GM18517 (cell line): ENCODE measurements around the gene CNKSR2.

ENCODE experiments used
- ATAC-seq: cut with Tn5 transposase; IDR thresholded peaks from one replicate; pipeline ENCODE4 v1.9.1; 2021; ENCODE audit warnings: mild to moderate bottlenecking, moderate library complexity; ENCODE audit not compliant: unreplicated experiment

CNKSR2 gene

GRCh38 chrX:21590012-21590776, 216.0 kb downstream of the CNKSR2 start:
- no peak for ATAC-seq

- no peak for ATAC-seq
These were observed 231.8 kb downstream of the CNKSR2 start for GRCh38 chrX:21606002-21606401.

GRCh38 chrX:21610168-21610567, 235.9 kb downstream of the CNKSR2 start:
- ATAC-seq, result no peak

GRCh38 chrX:21612154-21612553, 237.9 kb downstream of the CNKSR2 start:
- no peak for ATAC-seq

GRCh38 chrX:21616386-21616785, 242.2 kb downstream of the CNKSR2 start:
- ATAC-seq, result no peak

GRCh38 chrX:21620234-21620633, 246.0 kb downstream of the CNKSR2 start:
- ATAC-seq, result no peak

GRCh38 chrX:21623778-21624501, 249.7 kb downstream of the CNKSR2 start:
- no peak for ATAC-seq

GRCh38 chrX:21632027-21632426, 257.8 kb downstream of the CNKSR2 start:
- ATAC-seq, result no peak

- ATAC-seq, result no peak
These were observed 264.1 kb downstream of the CNKSR2 start for GRCh38 chrX:21638311-21638710.

- no peak for ATAC-seq
These were observed 265.6 kb downstream of the CNKSR2 start for GRCh38 chrX:21639775-21640174.

GRCh38 chrX:21645431-21645830, 271.2 kb downstream of the CNKSR2 start:
- no peak for ATAC-seq

GRCh38 chrX:21645886-21646285, 271.7 kb downstream of the CNKSR2 start:
- no peak for ATAC-seq

- no peak for ATAC-seq
These were observed 281.8 kb downstream of the CNKSR2 start for GRCh38 chrX:21655901-21656586.

GRCh38 chrX:21656587-21657317, 282.5 kb downstream of the CNKSR2 start:
- ATAC-seq, result no peak

GRCh38 chrX:21657318-21658151, 283.3 kb downstream of the CNKSR2 start:
- ATAC-seq, result no peak

GRCh38 chrX:21658152-21658737, 284.0 kb downstream of the CNKSR2 start, which contains the start of gene KLHL34:
TSS of gene KLHL34 (minus strand) at chrX:21658330. CDS start at chrX:21657788, 542 bp downstream.
- no peak for ATAC-seq

GRCh38 chrX:21658746-21659145, 284.5 kb downstream of the CNKSR2 start:
- no peak for ATAC-seq

- no peak for ATAC-seq
These were observed 285.1 kb downstream of the CNKSR2 start for GRCh38 chrX:21659320-21659719.

- no peak for ATAC-seq
These were observed 285.9 kb downstream of the CNKSR2 start for GRCh38 chrX:21660156-21660555.

- ATAC-seq, result no peak
These were observed 287.1 kb downstream of the CNKSR2 start for GRCh38 chrX:21661316-21661715.
